A673 (cell line): Measurements from ENCODE around the gene WDR27.

Experiments used
- CTCF ChIP-seq: fragments of 300-800, 200-600 bp; sonication (generic); conservative IDR thresholded peaks from 2 replicates; pipeline ENCODE4 v1.5.1; 2017; ENCODE audit warnings: low read depth, mild to moderate bottlenecking, antibody characterized with exemption, low read length, moderate library complexity, mixed read lengths
- EZH2 ChIP-seq: fragments of 200-600 bp; sonication (generic); IDR thresholded peaks from 2 replicates; pipeline ENCODE4 v1.6.1; 2017; ENCODE audit warnings: borderline replicate concordance, low read depth, mild to moderate bottlenecking, mixed read lengths, antibody characterized with exemption, low read length; ENCODE audit not compliant: poor library complexity, severe bottlenecking

GRCh38 chr6:169659820-169660610 lies 41.8 kb downstream of the WDR27 start:
- TF ChIP-seq CTCF (no peak), EZH2 (no peak)
